HepG2 (cell line): ENCODE measurements around the gene CAPN12. TPM values are rescaled to one million over a fixed set of nuclear protein-coding genes. Genes with fewer than 3 reads are reported as not detected.
A peak's percentile ranks its signal among the peaks of the same experiment; 100 is the strongest.

Source experiments
- AGO2 ChIP-seq: fragments of 200-400 bp; formaldehyde crosslinking; optimal IDR thresholded peaks from 2 replicates; pipeline ENCODE3; 2017; ENCODE audit warnings: mild to moderate bottlenecking, low read depth, low read length, moderate library complexity
- ARNTL ChIP-seq: sonication (generic); formaldehyde crosslinking; IDR thresholded peaks from 2 replicates; pipeline ENCODE4 v1.4.0; 2020; ENCODE audit warnings: mild to moderate bottlenecking, missing genetic modification reagents
- GMEB1 ChIP-seq: sonication (generic); formaldehyde crosslinking; IDR thresholded peaks from 2 replicates; pipeline ENCODE4 v1.5.1; 2020; ENCODE audit warnings: missing genetic modification reagents, mild to moderate bottlenecking, borderline replicate concordance
- IKZF4 ChIP-seq: sonication (generic); formaldehyde crosslinking; IDR thresholded peaks from 2 replicates; pipeline ENCODE4 v1.5.1; 2020; ENCODE audit warnings: borderline replicate concordance, mild to moderate bottlenecking, low read depth, missing genetic modification reagents; ENCODE audit errors: not compliant biosample characterization
- KDM5B ChIP-seq: sonication (generic); formaldehyde crosslinking; IDR thresholded peaks from 2 replicates; pipeline ENCODE4 v1.4.0; 2020; ENCODE audit warnings: missing genetic modification reagents, mild to moderate bottlenecking, borderline replicate concordance
- POGZ ChIP-seq: sonication (generic); formaldehyde crosslinking; IDR thresholded peaks from 2 replicates; pipeline ENCODE4 v1.4.0; 2020; ENCODE audit warnings: mild to moderate bottlenecking, missing genetic modification reagents
- REXO4 ChIP-seq: sonication (generic); formaldehyde crosslinking; IDR thresholded peaks from 2 replicates; pipeline ENCODE4 v1.8.0; 2022; ENCODE audit warnings: missing genetic modification reagents, mild to moderate bottlenecking, borderline replicate concordance
- SOX6 ChIP-seq, 2 experiments: fragments of 450-650 bp in 1 of 2; sonication (generic) in 1 of 2; formaldehyde crosslinking in 1 of 2; IDR thresholded peaks; 2 replicates each; pipeline versions ENCODE4 v1.4.0 to v1.6.1; 2017 to 2020; ENCODE audit warnings: antibody characterized with exemption in 1 of 2, mild to moderate bottlenecking in 1 of 2, missing genetic modification reagents in 1 of 2
- SRSF4 ChIP-seq: fragments of 200-400 bp; formaldehyde crosslinking; IDR thresholded peaks from one replicate; pipeline ENCODE4 v1.6.1; 2018; ENCODE audit warnings: mild to moderate bottlenecking, low read depth, low read length, moderate library complexity; ENCODE audit not compliant: poor library complexity, severe bottlenecking
- TEAD3 ChIP-seq: optimal IDR thresholded peaks from 2 replicates; pipeline ENCODE3; 2016; ENCODE audit warnings: borderline replicate concordance
- ZFP36L1 ChIP-seq: sonication (generic); formaldehyde crosslinking; IDR thresholded peaks from 2 replicates; pipeline ENCODE4 v1.8.0; 2022; ENCODE audit warnings: mild to moderate bottlenecking, missing genetic modification reagents, moderate library complexity
- ZFYVE20 ChIP-seq: sonication (generic); formaldehyde crosslinking; IDR thresholded peaks from 2 replicates; pipeline ENCODE4 v1.8.0; 2023; ENCODE audit warnings: low read depth, mild to moderate bottlenecking, moderate library complexity, missing genetic modification reagents, borderline replicate concordance
- ZKSCAN1 ChIP-seq: fragments of 150-350 bp; IDR thresholded peaks from 2 replicates; pipeline ENCODE4 v1.6.1; 2014; ENCODE audit warnings: low read length
- ZNF12 ChIP-seq: sonication (generic); formaldehyde crosslinking; IDR thresholded peaks from 2 replicates; pipeline ENCODE4 v1.5.0; 2020; ENCODE audit warnings: missing genetic modification reagents
- ZNF207 ChIP-seq: fragments of 450-650 bp; IDR thresholded peaks from 2 replicates; pipeline ENCODE4 v1.6.1; 2016; ENCODE audit warnings: antibody characterized with exemption, borderline replicate concordance
- ZNF224 ChIP-seq: sonication (generic); formaldehyde crosslinking; IDR thresholded peaks from 2 replicates; pipeline ENCODE4 v1.5.0; 2020; ENCODE audit warnings: mild to moderate bottlenecking, missing genetic modification reagents
- ZNF274 ChIP-seq: sonication (generic); formaldehyde crosslinking; IDR thresholded peaks from 2 replicates; pipeline ENCODE4 v1.5.1; 2020; ENCODE audit warnings: mild to moderate bottlenecking, missing genetic modification reagents
- ZNF367 ChIP-seq: sonication (generic); formaldehyde crosslinking; IDR thresholded peaks from 2 replicates; pipeline ENCODE4 v1.4.0; 2020; ENCODE audit warnings: missing genetic modification reagents, borderline replicate concordance
- ZNF552 ChIP-seq: sonication (generic); formaldehyde crosslinking; IDR thresholded peaks from 2 replicates; pipeline ENCODE4 v1.9.0; 2022; ENCODE audit warnings: missing genetic modification reagents, mild to moderate bottlenecking, borderline replicate concordance
- ZNF574 ChIP-seq: sonication (generic); formaldehyde crosslinking; IDR thresholded peaks from 2 replicates; pipeline ENCODE4 v1.4.0; 2020; ENCODE audit warnings: missing genetic modification reagents
- ZNF598 ChIP-seq: sonication (generic); formaldehyde crosslinking; IDR thresholded peaks from 2 replicates; pipeline ENCODE4 v1.5.1; 2020; ENCODE audit warnings: mild to moderate bottlenecking, missing genetic modification reagents, borderline replicate concordance
- ZSCAN30 ChIP-seq: sonication (generic); formaldehyde crosslinking; IDR thresholded peaks from 2 replicates; pipeline ENCODE4 v1.5.0; 2020; ENCODE audit warnings: mild to moderate bottlenecking, missing genetic modification reagents
- polyA plus RNA-seq, 8 experiments: library from polyadenylated mRNA; depleted of rRNA in 3 of 8; stranded (reverse) in 7 of 8; unstranded in 1 of 8; fragments of >200 nt; fragmentation: Illumina TruSeq in 4 of 8; extraction: Trizol in 4 of 8; gene quantifications; 2 replicates each; pipeline versions ENCODE4 v1.2.1 to v1.2.3, GENCODE V29; 2011 to 2016; ENCODE audit warnings: low read depth in 4 of 8, missing spikeins in 1 of 8, mixed read lengths in 1 of 8; ENCODE audit not compliant: insufficient read depth in 1 of 8
- total RNA-seq, 5 experiments: library from RNA; depleted of rRNA; stranded (reverse); fragments of >200 nt; fragmentation: Illumina TruSeq; extraction: Trizol; gene quantifications; 2 replicates each; pipeline ENCODE4 v1.2.3, GENCODE V29; 2016; ENCODE audit warnings: low read depth in 1 of 5
- TF ChIP-seq, protein P1 (sequence below): sonication (generic); formaldehyde crosslinking; IDR thresholded peaks from 2 replicates; pipeline ENCODE4 v1.8.1; 2023; ENCODE audit warnings: mild to moderate bottlenecking, inconsistent platforms, moderate library complexity, missing genetic modification reagents, borderline replicate concordance

The CAPN12 gene
- total and polyA plus RNA-seq, 2 of the 13 experiments (the other 11 are each of a cell fraction or from before 2014, with no cell fraction given) = 1.6 to 13.6 TPM

DNA sequence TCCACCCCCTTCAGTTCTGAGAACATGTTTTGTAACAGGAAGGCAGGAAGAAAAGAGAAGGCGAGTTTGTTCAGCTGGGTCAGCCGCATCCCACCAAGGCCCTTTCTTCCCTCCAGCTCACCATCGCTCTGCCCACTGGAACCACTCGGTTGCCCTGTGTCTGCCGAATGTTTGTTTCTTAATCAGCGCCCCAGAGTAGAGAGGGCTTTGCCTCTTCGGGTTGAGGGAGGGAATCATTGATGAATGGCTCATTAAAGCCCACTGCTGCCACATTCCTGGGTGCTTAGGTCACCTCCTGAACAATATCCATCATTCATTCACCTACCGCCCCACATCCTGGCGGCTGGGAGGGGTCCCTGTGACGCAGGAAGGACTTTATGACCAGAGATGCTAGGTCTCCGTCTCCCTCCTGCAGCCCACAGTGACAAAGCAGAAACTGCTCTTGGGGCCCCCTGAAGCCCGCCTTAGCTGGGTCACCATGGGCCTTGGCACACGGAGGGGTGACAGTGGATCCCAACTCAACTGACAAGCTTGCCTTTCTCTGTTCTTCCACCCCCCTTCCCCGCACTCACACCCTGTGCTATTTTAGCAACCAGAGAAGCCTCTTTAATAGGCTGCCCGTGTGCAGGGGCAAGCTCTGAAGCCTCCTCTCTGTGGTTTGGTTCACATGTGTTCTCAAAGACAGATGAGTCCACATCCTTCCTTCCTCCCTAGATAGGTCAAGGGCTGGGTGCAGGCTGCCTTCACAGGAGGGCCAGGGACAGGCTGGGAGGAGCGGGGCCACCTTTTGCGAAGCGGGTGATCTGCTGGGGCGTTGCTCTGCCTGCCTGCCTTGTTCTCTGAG, 50.7 kb downstream of the CAPN12 start (continued):
- TF ChIP-seq SOX6 (IDR thresholded peaks at IDR 0.05) (no peak), SOX6 (CRISPR knock-in tag; IDR thresholded peaks at IDR 0.05) (peak; percentile 22; the same call in 1 of the 2 replicates), ZSCAN30 (CRISPR knock-in tag) (no peak), KDM5B (CRISPR knock-in tag) (no peak), ZNF574 (no peak), ZNF12 (CRISPR knock-in tag) (no peak), REXO4 (CRISPR knock-in tag) (no peak), ARNTL (CRISPR knock-in tag) (no peak), IKZF4 (CRISPR knock-in tag) (no peak), ZNF367 (no peak), ZNF224 (CRISPR knock-in tag) (no peak), GMEB1 (CRISPR knock-in tag) (no peak), ZFP36L1 (no peak), ZKSCAN1 (no peak), TEAD3 (CRISPR knock-in tag) (peak; percentile 67), ZFYVE20 (CRISPR knock-in tag) (no peak), ZNF552 (CRISPR knock-in tag) (no peak), AGO2 (peak; percentile 54), ZNF598 (CRISPR knock-in tag) (no peak), ZNF274 (CRISPR knock-in tag) (no peak), ZNF207 (no peak), POGZ (CRISPR knock-in tag) (no peak), SRSF4 (no peak)
- TF ChIP-seq, protein P1, sequence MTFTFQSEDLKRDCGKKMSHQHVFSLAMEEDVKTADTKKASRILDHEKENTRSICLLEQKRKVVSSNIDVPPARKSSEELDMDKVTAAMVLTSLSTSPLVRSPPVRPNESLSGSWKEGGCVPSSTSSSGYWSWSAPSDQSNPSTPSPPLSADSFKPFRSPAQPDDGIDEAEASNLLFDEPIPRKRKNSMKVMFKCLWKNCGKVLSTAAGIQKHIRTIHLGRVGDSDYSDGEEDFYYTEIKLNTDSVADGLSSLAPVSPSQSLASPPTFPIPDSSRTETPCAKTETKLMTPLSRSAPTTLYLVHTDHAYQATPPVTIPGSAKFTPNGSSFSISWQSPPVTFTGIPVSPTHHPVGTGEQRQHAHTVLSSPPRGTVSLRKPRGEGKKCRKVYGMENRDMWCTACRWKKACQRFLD (CRISPR knock-in tag) = no peak
